ENCODE results near the gene SPHKAP. TPM values are rescaled to one million over a fixed set of nuclear protein-coding genes. Genes with fewer than 3 reads are reported as not detected.
A peak's percentile ranks its signal among the peaks of the same experiment; 100 is the strongest.

SPHKAP gene
- total and polyA plus RNA-seq, 2 of the 13 experiments (the other 11 are each of a cell fraction or from before 2014, with no cell fraction given): not detected

- WGBS (ENCODE audit: low lambda C conversion rate): 1% methylated on average over 4 of the region's 4 CpGs
- no peak for DNase-seq (ENCODE audit: low spot score)
- H4K20me1 ChIP-seq (ENCODE audit: insufficient read depth, low read length): no peaks in the 10 kb centered on the region
- no peaks in the 10 kb centered on the region for H3K27me3 ChIP-seq (ENCODE audit: control insufficient read depth in 1 of 2, insufficient read depth in 2 of 2, low read length in 2 of 2)
- no peaks in the 10 kb centered on the region for H3K9me3 ChIP-seq (ENCODE audit: low read length)
- no peak overlapping the region for H2AFZ ChIP-seq (ENCODE audit: low read length)
- intact Hi-C loops (cut with micrococcal nuclease; ENCODE audit: unreplicated experiment) (no loop called here), in situ Hi-C loops (cut with HindIII; ENCODE audit: extremely low pct_ligation_motif_present, low pct_unique_long_range_greater_than_20kb) (no loop called here)
- BruUV-seq (replicated peaks): no TSS peak
- no peak overlapping the region for H3K4me2 ChIP-seq (ENCODE audit: low read depth, low read length)
- H3K9ac ChIP-seq (ENCODE audit: insufficient read depth, low read depth, low read length): no peak overlapping the region
- ChIA-PET CTCF (ENCODE audit: low intra/inter-chr PET ratio, low total read pairs) (no interaction called here), POLR2A (no interaction called here)
- H3K27ac ChIP-seq (ENCODE audit: extremely low read length, insufficient read depth, low read length): no peak overlapping the region
- no peak for ATAC-seq
- H3K4me3 ChIP-seq (replicated peaks in 1 of 3; ENCODE audit: insufficient read depth in 1 of 3, low read depth in 2 of 3, low read length in 3 of 3): no peak overlapping the region
- H3K79me2 ChIP-seq (ENCODE audit: insufficient read depth, low read length): no peaks in the 10 kb centered on the region
- H3K36me3 ChIP-seq (replicated peaks in 1 of 2; ENCODE audit: control insufficient read depth in 1 of 2, insufficient read depth in 2 of 2, low read length in 2 of 2): no peaks in the 10 kb centered on the region
- no peak for FAIRE-seq
- TF ChIP-seq CHD2 (IDR thresholded peaks at IDR 0.05; ENCODE audit: low read depth, low read length): no peak
- TF ChIP-seq SPEN (CRISPR knock-in tag; IDR thresholded peaks at IDR 0.05; ENCODE audit: low read depth): no peak
- TF ChIP-seq, protein P1, sequence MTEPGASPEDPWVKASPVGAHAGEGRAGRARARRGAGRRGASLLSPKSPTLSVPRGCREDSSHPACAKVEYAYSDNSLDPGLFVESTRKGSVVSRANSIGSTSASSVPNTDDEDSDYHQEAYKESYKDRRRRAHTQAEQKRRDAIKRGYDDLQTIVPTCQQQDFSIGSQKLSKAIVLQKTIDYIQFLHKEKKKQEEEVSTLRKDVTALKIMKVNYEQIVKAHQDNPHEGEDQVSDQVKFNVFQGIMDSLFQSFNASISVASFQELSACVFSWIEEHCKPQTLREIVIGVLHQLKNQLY (CRISPR knock-in tag; IDR thresholded peaks at IDR 0.05): no peak
- no peak for TF ChIP-seq AKNA (CRISPR knock-in tag; IDR thresholded peaks at IDR 0.05; ENCODE audit: borderline replicate concordance)
- TF ChIP-seq ZNF788 (CRISPR knock-in tag; IDR thresholded peaks at IDR 0.05; ENCODE audit: borderline replicate concordance): no peak
- no peak for TF ChIP-seq ZNF772 (CRISPR knock-in tag; IDR thresholded peaks at IDR 0.05)
- no peak for TF ChIP-seq SNAI1 (CRISPR knock-in tag; IDR thresholded peaks at IDR 0.05; ENCODE audit: borderline replicate concordance)
- TF ChIP-seq ZNF431 (CRISPR knock-in tag; IDR thresholded peaks at IDR 0.05; ENCODE audit: borderline replicate concordance, low read depth): no peak
- no peak for TF ChIP-seq KLF6 (CRISPR knock-in tag; IDR thresholded peaks at IDR 0.05)
- peak; percentile 54; the same call in 1 of the 2 replicates for TF ChIP-seq MAFF (IDR thresholded peaks at IDR 0.05; ENCODE audit: low read depth, low read length)
- TF ChIP-seq ZNF512 (CRISPR knock-in tag; IDR thresholded peaks at IDR 0.05): no peak
- no peak for TF ChIP-seq JUNB (CRISPR knock-in tag; IDR thresholded peaks at IDR 0.05; ENCODE audit: borderline replicate concordance)
- TF ChIP-seq SOX13 (IDR thresholded peaks at IDR 0.05): no peak
- no peak for TF ChIP-seq SOX13 (CRISPR knock-in tag; conservative IDR thresholded peaks at IDR 0.05 in 1 of 2, IDR thresholded peaks at IDR 0.05 in 1 of 2)
- peak; percentile 52 to 84 for TF ChIP-seq MAFK (conservative IDR thresholded peaks at IDR 0.05 in 1 of 2, IDR thresholded peaks at IDR 0.05 in 1 of 2; ENCODE audit: low read length in 2 of 2)
- no peak for TF ChIP-seq ATM (IDR thresholded peaks at IDR 0.05; ENCODE audit: borderline replicate concordance)
- H3K4me1 ChIP-seq (ENCODE audit: insufficient read depth, low read length): no peaks in the 10 kb centered on the region
Observed at GRCh38 chr2:228167290-228167689, 14.2 kb downstream of the SPHKAP start.
